ENCODE measurements around the gene KIAA0825. TPM values are rescaled to one million over a fixed set of nuclear protein-coding genes. Genes with fewer than 3 reads are reported as not detected.

Gene KIAA0825
- total and polyA plus RNA-seq, 3 donors from 2014 or later: 4.1 to 11.2 (median 9.3) TPM

GRCh38 chr5:94345257-94345656 is 273.1 kb downstream of the KIAA0825 start:
- no peak overlapping the region for H3K27ac ChIP-seq
- no peak overlapping the region for H3K4me3 ChIP-seq
- H3K9me3 ChIP-seq: no peaks in the 10 kb centered on the region
- H3K27me3 ChIP-seq: no peaks in the 10 kb centered on the region
- no peaks in the 10 kb centered on the region for H3K36me3 ChIP-seq (ENCODE audit: low read depth, missing control alignments)
- H3K4me1 ChIP-seq: no peaks in the 10 kb centered on the region
- no peak for DNase-seq
- TF ChIP-seq, protein P1, sequence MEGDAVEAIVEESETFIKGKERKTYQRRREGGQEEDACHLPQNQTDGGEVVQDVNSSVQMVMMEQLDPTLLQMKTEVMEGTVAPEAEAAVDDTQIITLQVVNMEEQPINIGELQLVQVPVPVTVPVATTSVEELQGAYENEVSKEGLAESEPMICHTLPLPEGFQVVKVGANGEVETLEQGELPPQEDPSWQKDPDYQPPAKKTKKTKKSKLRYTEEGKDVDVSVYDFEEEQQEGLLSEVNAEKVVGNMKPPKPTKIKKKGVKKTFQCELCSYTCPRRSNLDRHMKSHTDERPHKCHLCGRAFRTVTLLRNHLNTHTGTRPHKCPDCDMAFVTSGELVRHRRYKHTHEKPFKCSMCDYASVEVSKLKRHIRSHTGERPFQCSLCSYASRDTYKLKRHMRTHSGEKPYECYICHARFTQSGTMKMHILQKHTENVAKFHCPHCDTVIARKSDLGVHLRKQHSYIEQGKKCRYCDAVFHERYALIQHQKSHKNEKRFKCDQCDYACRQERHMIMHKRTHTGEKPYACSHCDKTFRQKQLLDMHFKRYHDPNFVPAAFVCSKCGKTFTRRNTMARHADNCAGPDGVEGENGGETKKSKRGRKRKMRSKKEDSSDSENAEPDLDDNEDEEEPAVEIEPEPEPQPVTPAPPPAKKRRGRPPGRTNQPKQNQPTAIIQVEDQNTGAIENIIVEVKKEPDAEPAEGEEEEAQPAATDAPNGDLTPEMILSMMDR (IDR thresholded peaks at IDR 0.05): no peak
- TF ChIP-seq POLR2A (IDR thresholded peaks at IDR 0.05): no peak
- intact Hi-C loops (cut with DNase I; ENCODE audit: low total_unique reads): no loop called here

DNA sequence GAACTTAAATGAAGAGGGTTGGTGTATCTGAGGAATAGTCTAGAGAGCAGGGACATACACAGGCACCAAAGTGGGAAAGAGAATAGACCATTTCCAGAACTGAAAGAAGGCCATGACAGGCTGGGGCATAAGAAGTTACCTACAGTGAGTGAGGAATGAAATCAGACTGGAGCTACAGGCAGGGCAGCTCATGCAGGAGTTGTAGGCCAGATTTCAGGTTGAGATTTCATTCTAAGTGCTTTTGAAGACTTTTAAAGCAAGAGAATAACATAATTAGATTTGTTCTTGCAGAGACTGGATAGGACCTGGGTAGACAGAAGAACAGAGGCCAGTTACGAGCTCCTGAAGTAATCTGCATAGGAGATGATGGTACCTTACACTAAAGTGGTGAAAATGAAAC is 280.8 kb downstream of the KIAA0825 start:
- no peak for DNase-seq
- WGBS, 2 donors: 97 to 100% methylated on average over 1 of the region's 1 CpG
- H3K27ac ChIP-seq: no peak overlapping the region
- no peaks in the 10 kb centered on the region for H3K36me3 ChIP-seq (ENCODE audit: low read depth, missing control alignments)
- intact Hi-C loops (cut with DNase I; ENCODE audit: low total_unique reads): no loop called here
- no peaks in the 10 kb centered on the region for H3K9me3 ChIP-seq
- TF ChIP-seq, protein P1 (IDR thresholded peaks at IDR 0.05): no peak
- no peak for TF ChIP-seq POLR2A (IDR thresholded peaks at IDR 0.05)
- H3K4me3 ChIP-seq: no peak overlapping the region
- H3K4me1 ChIP-seq: no peaks in the 10 kb centered on the region
- no peaks in the 10 kb centered on the region for H3K27me3 ChIP-seq

GRCh38 chr5:94335936-94336335 is 282.5 kb downstream of the KIAA0825 start:
- no peaks in the 10 kb centered on the region for H3K4me1 ChIP-seq
- H3K27ac ChIP-seq: no peak overlapping the region
- intact Hi-C loops (cut with DNase I; ENCODE audit: low total_unique reads): no loop called here
- DNase-seq: no peak
- 90 to 92% methylated on average over 2 of the region's 2 CpGs for WGBS, 2 donors
- H3K9me3 ChIP-seq: no peaks in the 10 kb centered on the region
- H3K4me3 ChIP-seq: no peak overlapping the region
- TF ChIP-seq POLR2A (IDR thresholded peaks at IDR 0.05): no peak
- TF ChIP-seq, protein P1 (IDR thresholded peaks at IDR 0.05): no peak
- H3K27me3 ChIP-seq: no peaks in the 10 kb centered on the region
- H3K36me3 ChIP-seq (ENCODE audit: low read depth, missing control alignments): no peaks in the 10 kb centered on the region

- intact Hi-C loops (cut with DNase I; ENCODE audit: low total_unique reads): no loop called here
- no peak for DNase-seq
- Histone ChIP-seq H3K27me3 (no peaks in the 10 kb centered on the region), H3K27ac (no peak overlapping the region), H3K4me3 (no peak overlapping the region), H3K36me3 (ENCODE audit: low read depth, missing control alignments) (no peaks in the 10 kb centered on the region), H3K9me3 (no peaks in the 10 kb centered on the region), H3K4me1 (no peaks in the 10 kb centered on the region)
- WGBS, 2 donors: 86 to 92% methylated on average over 1 of the region's 1 CpG
- TF ChIP-seq, protein P1 (IDR thresholded peaks at IDR 0.05): no peak
Measured at GRCh38 chr5:94329115-94329514, 289.3 kb downstream of the KIAA0825 start.

GRCh38 chr5:94326586-94326985 is 291.8 kb downstream of the KIAA0825 start:
- H3K4me1 ChIP-seq: no peaks in the 10 kb centered on the region
- TF ChIP-seq, protein P1 (IDR thresholded peaks at IDR 0.05): no peak
- no peak for TF ChIP-seq POLR2A (IDR thresholded peaks at IDR 0.05)
- H3K27ac ChIP-seq: no peak overlapping the region
- intact Hi-C loops (cut with DNase I; ENCODE audit: low total_unique reads): no loop called here
- WGBS, 2 donors: 92 to 96% methylated on average over 5 of the region's 5 CpGs
- no peak for DNase-seq
- H3K9me3 ChIP-seq: no peaks in the 10 kb centered on the region
- no peaks in the 10 kb centered on the region for H3K36me3 ChIP-seq (ENCODE audit: low read depth, missing control alignments)
- no peak overlapping the region for H3K4me3 ChIP-seq
- H3K27me3 ChIP-seq: no peaks in the 10 kb centered on the region

All from testis (tissue), 3 donors.